C4-2B (cell line): ENCODE results near the gene ELAVL1.
A peak's percentile ranks its signal among the peaks of the same experiment; 100 is the strongest.
"Not testable (repeated sequence)": the region's sequence is repeated elsewhere in the genome, so short reads cannot be mapped to it uniquely, and the experiment has no call there.

Experiments used
- H3K27ac ChIP-seq: fragments of 450-650 bp; 2 replicates; pipeline ENCODE4 v1.5.1; 2017
- CTCF ChIP-seq: fragments of 450-650 bp; conservative IDR thresholded peaks from 2 replicates; pipeline ENCODE4 v1.5.1; 2017; ENCODE audit warnings: mild to moderate bottlenecking
- ZFX ChIP-seq: fragments of 450-650 bp; IDR thresholded peaks from 2 replicates; pipeline ENCODE4 v1.6.1; 2017

The ELAVL1 gene

GRCh38 chr19:7931221-7932061 is 74.0 kb downstream of the ELAVL1 start:
- H3K27ac ChIP-seq: no peak overlapping the region
- TF ChIP-seq ZFX (no peak), CTCF (no peak)

GRCh38 chr19:7930765-7931164 is 74.7 kb downstream of the ELAVL1 start:
- H3K27ac ChIP-seq: no peak overlapping the region
- TF ChIP-seq CTCF (no peak), ZFX (no peak)

GRCh38 chr19:7930030-7930429 is 75.4 kb downstream of the ELAVL1 start:
- not testable (repeated sequence) for H3K27ac ChIP-seq

GRCh38 chr19:7928741-7929701 is 76.4 kb downstream of the ELAVL1 start:
- no peak for TF ChIP-seq ZFX
- TF ChIP-seq CTCF: peak; percentile 57
- no peak overlapping the region for H3K27ac ChIP-seq

- TF ChIP-seq ZFX (no peak), CTCF (no peak)
- H3K27ac ChIP-seq: no peak overlapping the region
Measured at GRCh38 chr19:7928334-7928706, 77.1 kb downstream of the ELAVL1 start.

GRCh38 chr19:7927605-7928333 is 77.7 kb downstream of the ELAVL1 start:
- H3K27ac ChIP-seq: no peak overlapping the region
- TF ChIP-seq ZFX (no peak), CTCF (no peak)

GRCh38 chr19:7926727-7927604 is 78.5 kb downstream of the ELAVL1 start:
- TF ChIP-seq ZFX (no peak), CTCF (no peak)
- H3K27ac ChIP-seq: no peak overlapping the region
